Smooth muscle cell (in vitro differentiated cells): ENCODE data around the gene KLHL6. TPM values are rescaled to one million over a fixed set of nuclear protein-coding genes. Genes with fewer than 3 reads are reported as not detected.
A peak's percentile ranks its signal among the peaks of the same experiment; 100 is the strongest.

Experiments
- DNase-seq: peaks from one replicate; lab custom pipeline; 2025; ENCODE audit not compliant: unreplicated experiment; lab: John Stamatoyannopoulos, UW
- H2AFZ ChIP-seq: fragments of 200-600 bp; sonication (generic); 2 replicates; pipeline ENCODE4 v1.6.0; 2016; ENCODE audit warnings: antibody characterized with exemption, low read depth, mild to moderate bottlenecking
- H3F3A ChIP-seq: fragments of 200-600 bp; sonication (generic); 2 replicates; pipeline ENCODE4 v1.6.0; 2017; ENCODE audit warnings: antibody characterized with exemption, low read depth
- H3K27ac ChIP-seq: fragments of 200-600 bp; sonication (generic); 2 replicates; pipeline ENCODE4 v1.5.1; 2016; ENCODE audit warnings: low read depth, mild to moderate bottlenecking
- H3K27me3 ChIP-seq: fragments of 200-600 bp; sonication (generic); 2 replicates; pipeline ENCODE4 v1.6.1; 2016; ENCODE audit warnings: low read depth, mild to moderate bottlenecking
- H3K36me3 ChIP-seq: fragments of 200-600 bp; sonication (generic); 2 replicates; pipeline ENCODE4 v1.5.1; 2016; ENCODE audit warnings: low read depth
- H3K4me1 ChIP-seq: fragments of 200-600 bp; sonication (generic); 2 replicates; pipeline ENCODE4 v1.5.1; 2016; ENCODE audit warnings: low read depth
- H3K4me2 ChIP-seq: fragments of 200-600 bp; sonication (generic); 2 replicates; pipeline ENCODE4 v1.6.0; 2016; ENCODE audit warnings: mild to moderate bottlenecking
- H3K4me3 ChIP-seq: fragments of 200-600 bp; sonication (generic); 2 replicates; pipeline ENCODE4 v1.5.1; 2016; ENCODE audit warnings: mild to moderate bottlenecking
- H3K79me2 ChIP-seq: fragments of 200-600 bp; sonication (generic); 2 replicates; pipeline ENCODE4 v1.6.0; 2016; ENCODE audit warnings: low read depth, mild to moderate bottlenecking
- H3K9ac ChIP-seq: fragments of 200-600 bp; sonication (generic); 2 replicates; pipeline ENCODE4 v1.6.0; 2016; ENCODE audit warnings: low read depth
- H3K9me3 ChIP-seq: fragments of 200-600 bp; sonication (generic); replicated peaks from 2 replicates; pipeline ENCODE4 v1.5.1; 2016; ENCODE audit warnings: low read depth
- H4K20me1 ChIP-seq: fragments of 200-600 bp; sonication (generic); 2 replicates; pipeline ENCODE4 v1.6.0; 2016; ENCODE audit warnings: low read depth
- WGBS: methylation state at CpG from one replicate; pipeline ENCODE4 v1.1.7; 2016; ENCODE audit warnings: low lambda C conversion rate; 5-methylcytosine and 5-hydroxymethylcytosine counted together
- polyA plus RNA-seq: library from polyadenylated mRNA; unstranded; fragments of >200 nt; fragmentation: Nextera tagmentation; extraction: Ambion mirVana; gene quantifications from 2 replicates; pipeline ENCODE4 v1.2.1, GENCODE V29; 2016
- total RNA-seq: library from RNA; depleted of rRNA; stranded (reverse); fragments of >200 nt; gene quantifications from 2 replicates; pipeline ENCODE4 v1.2.3, GENCODE V29; 2014
- TF ChIP-seq, protein P1 (sequence below): fragments of 200-600 bp; sonication (generic); IDR thresholded peaks from 2 replicates; pipeline ENCODE4 v1.5.1; 2017; ENCODE audit warnings: borderline replicate concordance, mild to moderate bottlenecking, antibody characterized with exemption; ENCODE audit not compliant: insufficient read depth, poor library complexity, severe bottlenecking

Gene KLHL6
- total and polyA plus RNA-seq, 2 experiments from 2014 or later, result 0.22 TPM; not detected in 1

DNA sequence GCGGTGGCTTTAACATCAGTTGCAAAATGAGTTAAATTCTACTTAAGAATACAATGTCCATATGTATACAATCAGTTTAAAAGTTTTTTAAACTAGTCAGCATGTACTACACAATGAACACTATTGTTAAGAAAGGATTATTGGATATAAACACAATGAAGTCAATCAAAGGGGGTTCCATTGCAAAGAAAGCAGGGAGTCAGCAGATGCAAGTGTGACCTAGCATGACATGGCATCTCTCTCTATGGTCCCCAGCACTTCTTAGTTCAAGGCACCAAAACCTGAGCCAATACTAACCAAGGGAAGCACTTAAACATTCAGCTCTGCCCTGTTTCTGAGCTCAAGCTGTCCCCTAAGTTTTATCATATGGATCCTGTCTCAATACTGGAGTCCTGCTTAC, 17.0 kb downstream of the KLHL6 start:
- WGBS, result 98% methylated on average over 1 of the region's 1 CpG

DNA sequence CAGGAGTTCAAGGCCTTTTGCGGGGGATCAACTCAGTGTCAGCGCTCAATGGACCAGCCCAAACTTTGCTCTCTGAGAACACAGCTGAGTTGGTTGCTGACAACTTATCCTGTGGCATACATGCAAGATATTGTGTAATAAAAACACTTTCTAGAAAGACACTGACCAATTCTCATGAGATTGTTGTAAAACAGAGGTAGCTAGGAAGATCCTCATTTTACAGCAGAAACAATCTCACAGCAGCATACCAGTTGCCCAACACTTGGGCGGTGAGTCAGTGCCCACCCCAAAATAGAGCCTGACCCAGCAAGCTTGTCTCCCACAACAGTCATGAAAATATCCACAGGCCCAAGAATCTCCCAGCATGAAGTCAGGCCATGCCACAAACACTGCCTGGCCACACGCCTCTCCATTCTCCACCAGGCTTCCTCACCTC, 18.2 kb downstream of the KLHL6 start:
- H3K4me2 ChIP-seq, result no peak overlapping the region
- no peaks in the 10 kb centered on the region for H3K79me2 ChIP-seq
- peak; percentile 15 for DNase-seq
- H4K20me1 ChIP-seq, result no peaks in the 10 kb centered on the region
- H2AFZ ChIP-seq, result peak overlapping the region; percentile 28
- TF ChIP-seq, protein P1, sequence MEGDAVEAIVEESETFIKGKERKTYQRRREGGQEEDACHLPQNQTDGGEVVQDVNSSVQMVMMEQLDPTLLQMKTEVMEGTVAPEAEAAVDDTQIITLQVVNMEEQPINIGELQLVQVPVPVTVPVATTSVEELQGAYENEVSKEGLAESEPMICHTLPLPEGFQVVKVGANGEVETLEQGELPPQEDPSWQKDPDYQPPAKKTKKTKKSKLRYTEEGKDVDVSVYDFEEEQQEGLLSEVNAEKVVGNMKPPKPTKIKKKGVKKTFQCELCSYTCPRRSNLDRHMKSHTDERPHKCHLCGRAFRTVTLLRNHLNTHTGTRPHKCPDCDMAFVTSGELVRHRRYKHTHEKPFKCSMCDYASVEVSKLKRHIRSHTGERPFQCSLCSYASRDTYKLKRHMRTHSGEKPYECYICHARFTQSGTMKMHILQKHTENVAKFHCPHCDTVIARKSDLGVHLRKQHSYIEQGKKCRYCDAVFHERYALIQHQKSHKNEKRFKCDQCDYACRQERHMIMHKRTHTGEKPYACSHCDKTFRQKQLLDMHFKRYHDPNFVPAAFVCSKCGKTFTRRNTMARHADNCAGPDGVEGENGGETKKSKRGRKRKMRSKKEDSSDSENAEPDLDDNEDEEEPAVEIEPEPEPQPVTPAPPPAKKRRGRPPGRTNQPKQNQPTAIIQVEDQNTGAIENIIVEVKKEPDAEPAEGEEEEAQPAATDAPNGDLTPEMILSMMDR, result no peak
- peak overlapping the region; percentile 47 for H3K9ac ChIP-seq
- H3K4me1 ChIP-seq, result peaks cover 13% of the 10 kb centered on the region
- H3K9me3 ChIP-seq, result no peaks in the 10 kb centered on the region
- H3K4me3 ChIP-seq, result no peak overlapping the region
- H3F3A ChIP-seq, result peaks cover 4% of the 10 kb centered on the region
- WGBS, result 69% methylated on average over 3 of the region's 4 CpGs
- H3K36me3 ChIP-seq, result no peaks in the 10 kb centered on the region
- H3K27ac ChIP-seq, result peak overlapping the region; percentile 88
- no peaks in the 10 kb centered on the region for H3K27me3 ChIP-seq

More for the DNA sequence above, 17.0 kb downstream of the KLHL6 start:
- no peak overlapping the region for H3K4me2 ChIP-seq
- no peak overlapping the region for H2AFZ ChIP-seq
- H3F3A ChIP-seq, result peaks cover 4% of the 10 kb centered on the region
- H3K4me3 ChIP-seq, result no peak overlapping the region
- DNase-seq, result no peak
- no peak overlapping the region for H3K9ac ChIP-seq
- H4K20me1 ChIP-seq, result no peaks in the 10 kb centered on the region
- TF ChIP-seq, protein P1, result no peak
- H3K27me3 ChIP-seq, result no peaks in the 10 kb centered on the region
- H3K36me3 ChIP-seq, result no peaks in the 10 kb centered on the region
- no peaks in the 10 kb centered on the region for H3K9me3 ChIP-seq
- H3K4me1 ChIP-seq, result peaks cover 9% of the 10 kb centered on the region
- H3K27ac ChIP-seq, result no peak overlapping the region
- H3K79me2 ChIP-seq, result no peaks in the 10 kb centered on the region

DNA sequence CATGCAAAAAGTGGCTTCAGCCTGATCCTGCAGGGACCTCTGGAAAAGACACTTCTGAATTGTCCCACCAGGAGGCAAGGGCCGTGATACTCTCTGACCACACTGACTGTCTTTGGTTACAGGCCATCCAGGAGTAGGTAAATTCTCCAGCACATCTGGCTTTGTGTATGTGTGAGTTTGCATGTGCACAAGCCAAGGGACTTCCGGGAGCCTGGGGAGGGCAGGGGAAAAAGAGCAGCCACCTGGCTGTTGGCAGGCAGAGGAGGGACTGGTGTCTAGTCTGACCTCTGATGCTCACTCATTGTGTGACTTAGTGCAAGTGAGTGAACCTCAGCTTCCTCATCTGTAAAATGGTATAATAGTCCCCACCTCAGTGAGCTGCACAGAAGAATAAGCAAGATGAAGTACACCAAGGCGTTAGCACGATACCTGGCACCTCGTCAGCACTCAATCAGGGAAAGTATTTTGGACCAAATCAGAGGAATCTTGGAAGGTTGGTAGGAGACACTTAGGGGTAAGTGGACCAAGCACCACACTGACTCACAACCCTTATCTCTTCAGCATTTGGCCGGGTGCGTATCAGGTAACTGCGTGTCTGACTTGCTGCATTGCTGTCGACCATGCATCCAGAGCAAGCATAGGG, 19.1 kb downstream of the KLHL6 start:
- Histone ChIP-seq H3F3A (peaks cover 4% of the 10 kb centered on the region), H3K27ac (peak overlapping the region; percentile 88), H3K36me3 (no peaks in the 10 kb centered on the region), H3K27me3 (no peaks in the 10 kb centered on the region), H4K20me1 (no peaks in the 10 kb centered on the region), H3K4me2 (no peak overlapping the region), H2AFZ (no peak overlapping the region), H3K9ac (no peak overlapping the region), H3K4me1 (peaks cover 13% of the 10 kb centered on the region), H3K79me2 (no peaks in the 10 kb centered on the region), H3K9me3 (no peaks in the 10 kb centered on the region), H3K4me3 (no peak overlapping the region)
- WGBS, result 94% methylated on average over 9 of the region's 9 CpGs
- no peak for DNase-seq
- TF ChIP-seq, protein P1, result no peak

DNA sequence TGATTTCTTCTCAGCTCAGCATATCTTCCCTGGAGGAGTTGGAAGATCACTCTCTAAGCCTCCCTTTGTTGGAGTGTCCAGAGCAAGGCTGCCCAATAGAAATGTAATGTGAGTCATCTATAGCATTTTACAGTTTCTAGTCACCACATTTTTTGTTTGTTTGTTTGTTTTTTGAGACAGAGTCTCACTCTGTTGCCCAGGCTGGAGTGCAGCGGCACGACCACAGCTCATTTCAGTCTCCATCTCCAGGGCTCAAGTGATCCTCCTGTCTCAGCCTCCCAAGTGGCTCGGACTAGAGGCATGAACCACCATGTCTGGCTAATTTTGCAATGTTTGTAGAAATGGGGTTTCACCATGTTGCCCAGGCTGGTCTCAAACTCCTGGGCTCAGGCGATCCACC, 21.3 kb downstream of the KLHL6 start:
- H3K27ac ChIP-seq, result peak overlapping the region; percentile 83
- H4K20me1 ChIP-seq, result no peaks in the 10 kb centered on the region
- H3K79me2 ChIP-seq, result no peaks in the 10 kb centered on the region
- no peak overlapping the region for H2AFZ ChIP-seq
- TF ChIP-seq, protein P1, result no peak
- no peak for DNase-seq
- no peaks in the 10 kb centered on the region for H3K36me3 ChIP-seq
- H3F3A ChIP-seq, result peaks cover 4% of the 10 kb centered on the region
- peaks cover 13% of the 10 kb centered on the region for H3K4me1 ChIP-seq
- no peak overlapping the region for H3K4me3 ChIP-seq
- peak overlapping the region; percentile 60 for H3K9ac ChIP-seq
- WGBS, result 78% methylated on average over 4 of the region's 4 CpGs
- no peaks in the 10 kb centered on the region for H3K9me3 ChIP-seq
- H3K27me3 ChIP-seq, result no peaks in the 10 kb centered on the region
- peak overlapping the region; percentile 43 for H3K4me2 ChIP-seq
